GM18502 (cell line): ENCODE data around the gene TENM4.

ENCODE experiments used
- ATAC-seq: cut with Tn5 transposase; IDR thresholded peaks from one replicate; pipeline ENCODE4 v1.9.1; 2021; ENCODE audit warnings: mild to moderate bottlenecking; ENCODE audit not compliant: unreplicated experiment, poor library complexity

Gene TENM4

DNA sequence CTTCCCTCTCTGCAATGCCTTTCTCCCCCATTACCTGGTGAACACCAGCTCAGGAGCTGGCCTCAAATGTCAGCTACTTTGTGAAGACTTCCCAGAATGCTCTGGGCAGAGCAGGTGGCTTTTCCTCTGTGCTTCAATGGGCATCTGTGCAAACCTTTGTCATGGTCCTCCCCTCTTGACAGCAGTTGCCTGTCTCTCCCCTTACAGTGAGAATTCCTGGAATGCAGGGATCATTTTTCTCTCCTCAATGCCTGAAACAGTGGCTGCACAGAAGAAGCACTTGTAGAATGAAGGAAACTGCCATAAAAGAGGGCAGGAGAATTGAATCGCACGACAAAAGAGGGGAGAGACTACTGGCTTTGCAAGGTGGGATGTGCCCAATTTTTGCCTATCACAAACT is 773.4 kb downstream of the TENM4 start:
- no peak for ATAC-seq

DNA sequence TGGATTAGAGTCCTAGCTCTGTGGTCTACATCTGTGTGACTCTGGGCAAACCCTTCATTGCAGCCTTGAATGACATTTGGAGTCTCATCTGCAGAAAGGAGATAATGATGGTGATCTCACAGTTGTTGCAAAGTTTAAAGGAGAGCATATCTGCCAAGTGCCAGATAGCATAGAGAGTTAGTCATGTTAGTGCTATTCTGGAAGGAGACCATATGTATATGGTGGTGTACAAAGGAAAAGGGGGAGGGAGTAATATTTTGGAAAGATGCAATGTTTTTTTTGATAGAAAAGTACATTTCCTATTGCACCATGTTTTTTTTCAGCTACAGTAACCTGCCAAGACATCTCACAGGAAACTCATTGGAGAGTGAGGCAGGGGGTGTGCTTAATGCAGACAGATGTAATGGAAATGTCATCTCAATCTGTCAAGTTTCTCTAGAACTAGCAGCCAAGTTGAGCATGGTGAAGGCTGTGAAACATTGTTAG is 774.1 kb downstream of the TENM4 start:
- ATAC-seq: no peak

DNA sequence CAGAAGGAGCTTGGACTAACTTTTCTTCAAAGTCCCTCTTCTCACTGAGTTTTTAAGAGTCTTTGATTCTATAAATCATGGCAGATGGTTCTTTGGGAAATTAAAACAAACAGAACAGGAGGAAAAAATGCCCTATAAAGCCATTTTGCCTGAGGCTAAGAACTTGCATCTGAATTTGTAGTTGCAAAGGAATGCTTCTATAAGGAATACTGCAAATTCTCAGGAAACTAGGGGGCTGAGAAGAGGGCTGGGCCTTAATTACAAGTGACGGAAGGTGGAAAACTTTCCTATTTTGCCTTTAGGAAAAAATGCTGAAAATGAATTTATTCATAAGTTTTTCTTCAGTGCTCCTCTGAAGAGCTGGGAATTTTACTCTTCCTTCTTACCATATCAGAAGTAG is 776.2 kb downstream of the TENM4 start:
- no peak for ATAC-seq

DNA sequence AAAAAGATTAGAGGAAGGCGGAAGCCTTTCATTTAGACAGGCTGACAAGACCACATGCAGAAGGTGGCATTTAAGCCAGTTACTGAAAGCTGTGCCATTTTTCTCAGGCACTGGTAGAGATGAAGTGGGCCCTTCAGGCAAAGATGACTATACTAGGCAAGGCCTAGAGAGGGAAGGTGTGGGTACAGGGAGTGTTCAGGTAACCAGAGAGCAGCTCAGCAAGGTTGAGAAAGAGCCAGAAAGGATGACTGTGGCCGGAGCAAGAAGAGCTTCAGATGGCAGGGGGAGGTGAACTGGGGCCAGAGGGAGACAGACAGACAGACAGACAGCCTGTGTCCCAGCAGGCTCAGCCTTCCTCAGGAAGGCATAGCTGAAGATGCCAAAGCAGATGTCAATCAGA is 778.0 kb downstream of the TENM4 start:
- ATAC-seq: no peak

DNA sequence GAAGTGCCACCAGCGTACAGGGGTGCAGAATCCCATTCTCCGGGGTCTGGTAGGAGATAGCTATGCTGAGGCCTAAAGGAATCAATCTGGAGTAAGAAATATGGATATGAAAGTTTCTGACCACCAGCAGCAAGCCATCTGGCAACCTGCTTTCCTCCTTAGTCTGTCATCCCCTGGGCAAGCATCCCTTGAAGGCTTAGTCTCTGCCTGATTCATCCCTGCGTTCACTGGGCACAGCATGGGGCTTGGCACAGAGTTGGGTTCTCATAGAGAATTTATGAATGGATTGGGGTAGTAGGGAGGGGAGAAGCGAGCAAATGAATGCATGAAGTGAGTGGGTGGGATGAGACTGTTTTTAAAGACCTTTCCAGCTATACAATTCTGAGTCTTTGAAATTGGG is 780.4 kb downstream of the TENM4 start:
- ATAC-seq: no peak

DNA sequence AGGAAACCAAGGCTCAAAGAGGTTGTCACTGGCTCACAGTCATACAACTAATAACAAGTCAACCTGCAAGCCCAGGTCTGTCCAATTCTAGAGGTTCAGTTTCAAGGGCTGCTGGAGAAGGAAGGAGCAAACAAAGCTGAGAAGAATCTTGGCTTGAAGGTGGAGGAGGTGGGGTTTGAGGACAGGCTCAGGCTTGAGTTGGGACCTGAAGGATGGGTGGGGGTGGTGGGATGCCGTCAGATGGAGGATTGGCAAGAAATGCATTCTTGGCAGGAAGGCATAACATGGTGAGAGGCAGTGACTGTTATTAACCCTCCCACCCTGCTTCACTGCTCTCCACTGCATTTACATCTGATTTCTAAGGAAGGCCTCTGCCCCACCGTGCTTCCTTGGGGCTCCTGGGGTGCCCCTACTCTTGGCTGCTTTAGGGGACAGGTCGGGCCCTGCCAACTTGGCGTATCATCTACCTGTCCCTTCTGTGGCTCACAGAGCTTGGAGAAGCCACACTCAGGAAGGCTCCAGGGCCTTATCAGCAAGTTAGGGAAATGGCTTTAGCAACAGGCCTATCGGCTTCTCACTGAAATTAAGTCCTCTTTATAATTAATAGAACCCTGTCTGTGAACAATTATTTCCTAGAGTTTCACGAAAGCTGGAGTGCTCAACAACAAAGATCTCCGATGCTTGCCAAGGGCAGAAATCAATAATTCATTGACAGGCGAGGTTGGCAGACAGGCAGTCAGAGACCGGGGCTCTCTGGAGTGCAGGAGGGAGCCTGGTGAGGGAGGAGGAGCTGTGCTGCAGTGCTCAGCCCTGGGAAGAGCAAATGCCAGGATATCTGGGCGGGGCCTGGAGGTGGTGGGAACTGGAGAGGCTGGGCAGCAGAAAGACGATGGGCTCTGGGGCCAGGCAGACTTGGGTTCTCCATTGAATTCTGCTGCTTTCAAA is 781.2 kb downstream of the TENM4 start:
- no peak for ATAC-seq

DNA sequence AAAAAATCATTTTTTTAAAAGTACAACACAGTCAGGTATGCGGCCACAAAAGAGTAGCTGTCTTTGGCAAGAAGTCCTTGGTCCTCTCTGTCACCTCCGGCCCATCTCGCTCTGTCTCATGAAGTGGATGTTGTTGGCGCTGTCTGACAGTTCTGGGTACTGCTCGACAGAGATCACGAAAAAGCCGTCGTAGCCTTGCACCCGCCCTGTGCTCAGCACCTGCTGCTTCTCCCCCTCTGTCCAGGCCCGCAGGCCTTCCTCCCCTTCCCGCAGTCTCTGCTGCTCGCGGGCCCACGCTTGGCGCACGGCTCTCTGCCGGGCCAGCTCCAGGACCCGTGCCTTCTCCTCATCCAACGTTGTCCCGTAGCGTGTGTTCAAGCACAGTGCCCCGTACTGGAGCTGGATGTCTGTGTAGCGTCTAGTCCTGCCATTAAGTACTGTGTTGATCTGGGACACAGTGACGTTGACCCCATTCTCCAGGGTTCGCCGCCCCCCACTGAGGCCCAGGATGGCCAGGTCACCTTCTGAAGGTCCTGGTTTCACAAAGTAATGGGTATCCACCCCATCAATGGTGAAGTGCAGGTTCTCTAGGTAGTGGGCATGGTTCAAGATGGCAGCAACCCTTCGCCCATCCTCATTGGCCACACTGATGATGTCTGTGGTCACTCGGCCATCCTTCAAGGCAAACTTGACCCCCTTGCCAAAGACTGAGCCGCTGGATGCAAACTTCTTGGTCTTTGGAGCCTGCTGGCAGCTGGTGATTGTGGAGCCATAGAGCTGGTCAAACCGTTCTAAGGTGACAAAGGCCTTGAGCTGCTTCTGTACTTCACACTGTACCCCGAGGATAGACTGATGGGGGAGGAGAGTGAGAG is 782.6 kb downstream of the TENM4 start:
- no peak for ATAC-seq

DNA sequence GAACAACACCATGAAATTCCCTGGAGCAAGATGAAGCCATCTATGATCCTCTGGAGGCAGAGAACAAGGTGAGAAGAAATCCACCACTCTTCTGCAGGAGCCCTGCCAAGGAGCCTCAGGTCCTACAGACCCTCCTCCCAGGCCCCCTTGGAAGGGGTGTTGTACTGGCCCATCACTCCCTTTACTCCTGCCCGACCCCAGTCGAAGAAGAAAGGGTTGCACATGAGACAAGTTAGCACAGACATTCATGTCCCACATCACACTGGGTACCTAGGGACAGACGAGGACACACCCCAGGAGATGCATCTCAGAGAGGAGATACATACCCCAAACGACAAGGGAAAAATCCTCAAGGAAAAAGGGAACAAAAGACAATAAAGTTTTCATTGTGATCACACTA is 783.4 kb downstream of the TENM4 start:
- ATAC-seq: no peak

DNA sequence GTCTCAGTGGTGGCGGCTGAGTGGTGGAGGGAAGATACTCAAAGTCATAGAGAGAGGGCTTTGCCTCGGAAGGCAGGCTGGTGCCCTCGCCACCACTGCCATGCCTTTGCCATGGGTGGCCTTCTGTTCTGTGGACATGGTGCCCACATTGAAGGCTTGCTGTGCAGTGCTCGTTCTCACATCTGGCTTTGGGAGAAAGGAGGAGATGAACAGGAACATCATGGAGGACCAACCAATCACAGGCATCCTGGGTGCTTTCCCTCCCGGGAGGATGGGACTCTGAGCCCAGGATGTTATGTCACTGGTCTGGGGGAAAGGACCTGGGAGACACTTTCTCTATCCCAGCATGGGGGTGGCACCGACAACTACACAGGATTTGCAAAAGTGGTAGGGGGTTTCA is 783.8 kb downstream of the TENM4 start:
- no peak for ATAC-seq

DNA sequence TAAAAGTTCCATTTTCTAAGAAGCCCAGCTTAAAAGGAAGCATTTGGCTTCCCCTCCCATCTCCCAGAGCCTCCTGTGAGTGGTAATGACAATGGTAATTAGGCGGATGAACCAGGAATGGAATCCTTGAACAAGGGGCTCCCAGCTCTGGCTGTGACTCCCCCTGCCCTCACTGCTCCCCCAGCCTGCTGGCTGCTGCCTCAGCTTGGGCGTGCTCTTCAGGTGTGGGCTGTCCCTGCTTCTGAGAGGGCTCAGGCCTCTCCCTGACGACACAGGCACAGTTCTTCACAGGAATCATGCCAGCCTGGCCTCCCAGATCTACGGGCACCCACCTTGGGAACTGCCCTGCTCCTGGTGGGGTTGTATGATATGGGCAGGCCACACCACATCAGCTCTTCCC is 784.5 kb downstream of the TENM4 start:
- ATAC-seq: no peak

DNA sequence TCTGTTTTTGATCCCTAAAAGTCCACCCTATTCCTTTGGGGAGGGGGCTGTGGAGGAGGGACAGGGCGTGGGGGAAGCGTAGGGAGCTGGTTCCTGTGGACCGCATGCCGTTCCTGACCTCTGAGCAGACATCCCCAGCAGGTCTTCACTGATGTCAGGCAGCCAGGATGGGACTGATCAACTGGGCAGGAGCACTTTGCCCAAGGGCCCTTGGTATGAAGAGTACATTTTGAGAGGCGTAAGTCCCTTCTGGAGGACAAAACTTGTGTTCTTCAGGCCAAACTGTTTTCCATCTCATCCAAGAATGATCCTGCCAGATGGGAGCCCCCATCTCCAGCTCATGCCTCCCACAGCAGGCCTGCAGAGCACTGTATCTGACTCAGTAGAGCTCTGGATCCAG is 785.3 kb downstream of the TENM4 start:
- ATAC-seq: no peak

DNA sequence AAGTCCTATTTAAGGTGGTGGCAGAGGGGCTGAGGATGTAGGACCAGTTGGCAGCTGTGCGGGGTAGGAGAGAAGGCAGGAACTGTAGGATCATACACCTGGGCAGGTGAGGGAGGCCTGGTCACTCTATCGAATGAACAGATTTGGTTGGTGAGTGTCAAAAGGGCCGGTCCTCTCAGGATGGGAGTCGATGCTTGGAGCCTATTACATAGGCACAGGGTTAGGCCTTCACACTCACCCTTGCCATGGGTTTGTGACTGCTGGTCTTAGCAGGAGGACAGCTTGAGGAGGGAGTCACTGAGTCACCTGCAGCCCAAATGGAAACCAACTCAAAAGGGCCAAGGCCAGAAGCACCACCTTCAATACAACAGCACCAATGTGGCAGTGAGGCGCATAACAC is 786.0 kb downstream of the TENM4 start:
- no peak for ATAC-seq

DNA sequence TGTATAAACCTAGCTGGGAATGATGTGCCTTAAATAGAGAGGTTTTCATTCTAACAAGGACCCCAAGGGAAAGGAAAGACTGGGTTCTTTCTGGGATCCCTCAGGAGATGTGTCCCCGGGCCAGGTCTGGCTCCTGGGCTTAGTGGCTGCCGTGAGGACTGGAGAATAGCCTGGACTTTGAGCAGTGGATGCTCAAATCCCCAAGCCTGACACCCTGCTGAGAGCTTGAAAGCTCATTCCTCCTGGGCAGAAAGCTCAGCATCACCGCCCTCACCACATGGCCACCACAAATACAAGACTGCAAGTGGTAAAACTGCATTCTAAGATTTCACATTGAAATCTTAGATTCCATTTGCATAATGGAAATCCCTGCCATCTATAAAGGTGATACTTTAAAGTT is 786.8 kb downstream of the TENM4 start:
- ATAC-seq: no peak

DNA sequence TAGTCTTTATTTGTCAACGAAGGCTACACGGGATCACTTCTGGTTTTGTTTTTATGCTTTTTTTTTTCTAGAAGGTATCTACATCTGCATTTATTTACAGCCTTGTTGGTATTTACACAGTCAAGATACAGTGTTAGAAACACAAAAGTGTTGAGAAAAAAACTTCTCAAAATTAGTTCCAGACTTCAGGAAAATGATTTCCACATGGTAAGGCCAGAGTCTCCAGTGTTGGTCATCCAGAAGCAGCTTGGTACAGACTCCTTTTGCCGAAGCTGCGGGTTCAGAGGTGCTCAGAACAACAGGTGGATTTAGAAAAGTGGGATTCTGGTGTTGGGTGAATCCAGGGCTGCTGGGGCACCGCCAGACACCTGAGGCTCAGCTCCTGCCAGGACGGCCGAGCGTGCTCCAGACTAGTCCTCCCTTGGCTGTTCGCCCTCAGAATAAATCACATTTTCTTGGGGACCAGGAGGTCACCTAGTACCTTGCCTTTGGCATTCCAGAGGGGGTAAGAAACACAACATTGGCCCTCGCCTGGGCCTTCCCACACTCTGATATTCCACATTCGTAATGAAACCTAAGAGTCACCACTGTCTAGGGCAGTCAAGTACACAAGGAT is 787.4 kb downstream of the TENM4 start:
- no peak for ATAC-seq

DNA sequence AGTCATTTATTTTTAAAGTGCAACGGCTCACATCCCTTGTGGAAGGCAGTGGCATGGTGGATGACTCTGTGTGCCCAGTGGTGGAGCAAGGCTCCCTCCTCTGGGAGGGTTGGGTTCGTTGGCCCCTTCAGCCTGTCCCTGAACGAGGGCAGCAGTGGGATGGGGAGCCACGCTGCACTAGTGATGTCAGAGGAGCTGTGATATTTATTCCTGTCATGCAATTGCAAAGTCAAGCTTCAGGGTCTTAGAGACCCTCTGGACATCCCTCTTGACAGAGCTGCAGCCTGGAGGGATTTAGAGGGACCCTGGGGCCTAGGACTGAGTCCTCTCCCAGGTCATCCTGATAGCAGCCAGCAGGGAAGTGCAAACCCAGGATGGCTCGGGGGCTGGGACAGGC is 788.0 kb downstream of the TENM4 start:
- ATAC-seq: no peak

DNA sequence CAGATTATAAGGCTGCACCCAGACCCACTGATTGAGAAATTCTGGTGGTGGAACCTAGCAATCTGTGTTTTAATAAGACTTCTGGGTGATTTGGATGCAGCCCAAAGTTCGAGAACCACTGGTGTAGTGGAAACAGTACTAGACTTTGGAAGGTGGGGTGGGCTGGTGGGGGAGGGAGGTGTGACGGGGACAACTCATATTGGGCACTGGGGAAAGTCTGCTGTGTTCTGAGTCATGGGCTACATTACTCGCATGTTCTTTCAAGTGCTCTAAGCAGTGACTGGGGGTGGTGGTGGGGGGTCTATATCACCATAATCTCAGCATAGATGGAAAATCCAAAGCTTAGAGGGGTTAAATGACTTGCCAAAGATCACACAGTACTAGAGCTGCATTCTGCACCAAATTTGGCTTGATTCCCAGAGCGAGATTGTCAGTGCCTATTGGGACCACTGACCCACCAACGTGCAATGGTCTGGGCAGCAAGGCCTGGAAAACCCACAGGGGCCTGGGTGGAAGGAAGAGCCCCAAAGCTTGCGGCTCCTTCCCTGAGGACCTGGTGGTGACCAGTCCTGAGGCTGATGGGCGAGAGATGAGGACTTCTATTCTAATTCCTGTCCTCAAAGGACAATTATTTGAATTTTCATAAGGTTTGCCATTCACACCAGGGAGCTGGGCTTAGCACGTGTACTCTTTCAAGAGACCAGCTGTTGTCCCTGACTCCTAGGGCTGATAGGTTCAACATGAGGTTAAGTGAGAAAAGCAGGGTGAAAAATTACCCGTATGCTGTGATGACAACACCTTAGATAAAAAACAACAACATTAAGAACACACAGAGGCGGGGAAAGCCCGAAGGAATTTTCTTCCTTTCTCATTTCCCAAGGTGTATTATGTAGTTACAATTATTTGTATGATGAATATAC is 788.6 kb downstream of the TENM4 start:
- no peak for ATAC-seq

DNA sequence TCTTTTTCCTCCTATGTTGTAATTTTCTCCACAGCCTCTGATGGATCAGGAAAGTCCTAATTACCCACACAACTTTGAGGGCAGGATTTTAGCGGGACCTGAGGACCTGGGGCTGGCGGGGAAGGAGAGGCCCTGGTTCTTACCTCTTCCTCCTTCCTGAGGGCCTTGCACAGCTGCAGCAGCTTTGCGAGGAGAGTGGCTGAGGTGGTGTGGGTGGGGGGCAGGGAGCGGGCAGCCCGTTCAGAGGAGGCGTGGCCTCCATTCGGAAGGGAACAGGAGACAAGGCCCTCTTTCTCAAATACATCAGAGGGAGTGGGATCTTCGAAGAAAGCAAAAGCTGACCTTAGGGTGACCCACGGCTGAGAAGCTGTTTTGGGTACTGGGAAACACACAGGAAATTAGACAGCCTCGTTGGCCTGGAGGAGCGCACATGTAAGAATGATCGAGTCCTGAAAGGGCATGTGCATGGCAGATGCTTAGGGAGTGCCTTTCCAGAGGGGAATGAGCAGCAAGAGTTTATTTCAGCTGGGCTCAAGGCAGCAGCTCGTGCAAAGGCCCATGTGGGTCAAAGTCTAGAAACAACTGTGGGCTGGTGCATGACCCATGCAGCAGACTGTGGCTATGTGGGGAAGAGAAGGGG is 789.6 kb downstream of the TENM4 start:
- no peak for ATAC-seq

DNA sequence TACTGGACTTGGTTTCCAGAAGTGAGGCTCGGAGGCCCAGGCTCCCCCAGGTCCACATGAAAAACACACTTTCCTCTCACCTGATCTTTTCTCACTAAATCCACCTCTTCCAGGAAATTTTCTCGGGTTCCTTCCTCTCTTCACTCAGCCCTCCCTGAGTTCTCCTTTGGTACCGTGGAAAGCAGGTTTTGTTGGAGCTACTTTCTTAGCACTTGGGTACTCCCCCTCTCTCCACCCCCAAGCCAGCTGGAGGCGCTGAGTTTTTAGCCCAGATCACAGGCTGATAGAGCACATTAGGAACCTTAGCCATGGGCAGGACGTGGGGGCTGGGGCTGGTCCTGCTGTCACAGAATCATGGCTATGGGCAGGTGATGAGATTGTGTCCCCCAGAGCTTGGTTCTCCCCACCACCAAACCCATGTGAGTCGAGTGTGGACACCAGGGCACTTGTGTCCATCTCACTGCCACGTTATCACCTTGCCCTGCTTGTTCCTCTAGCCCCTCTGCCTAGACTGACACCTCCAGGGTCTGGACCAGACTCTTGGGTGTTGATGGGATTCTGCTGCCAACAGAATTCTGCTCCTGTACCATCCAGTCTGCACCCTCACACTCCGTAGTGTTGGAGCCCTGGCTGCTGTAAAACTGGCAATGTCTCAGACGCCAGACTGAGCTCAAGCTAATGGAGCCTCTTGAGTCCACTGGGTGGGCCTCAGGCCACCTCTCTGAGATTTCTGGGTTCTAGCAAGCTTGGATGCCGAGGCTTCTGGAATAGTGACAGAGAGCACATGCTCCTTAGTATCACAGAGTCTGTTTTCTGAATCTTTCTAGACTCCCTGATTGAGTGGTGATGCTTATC is 791.2 kb downstream of the TENM4 start:
- no peak for ATAC-seq
